H1 (cell line): ENCODE data around the gene LSR. TPM values are rescaled to one million over a fixed set of nuclear protein-coding genes. Genes with fewer than 3 reads are reported as not detected.

Source experiments
- CBX5 ChIP-seq: fragments of 300-800, 300-1000 bp; sonication (generic); IDR thresholded peaks from 2 replicates; pipeline ENCODE4 v1.7.1; 2016; ENCODE audit warnings: antibody characterized with exemption, low read length, low read depth
- HDAC2 ChIP-seq, 2 experiments: fragments of 300-600 bp in 1 of 2; sonication (generic) in 1 of 2; IDR thresholded peaks; 2 replicates each; pipeline ENCODE4 v1.6.1; 2011 to 2012; ENCODE audit warnings: low read depth in 2 of 2, low read length in 2 of 2, mild to moderate bottlenecking in 2 of 2, moderate library complexity in 2 of 2, borderline replicate concordance in 1 of 2, inconsistent platforms in 1 of 2
- NANOG ChIP-seq: IDR thresholded peaks from 2 replicates; pipeline ENCODE4 v1.6.1; 2011; ENCODE audit warnings: low read length, low read depth, mild to moderate bottlenecking, inconsistent platforms; ENCODE audit not compliant: insufficient read depth, poor library complexity, severe bottlenecking
- polyA plus RNA-seq, 7 experiments: library from polyadenylated mRNA; depleted of rRNA in 3 of 7; stranded (reverse) in 5 of 7; unstranded in 2 of 7; fragments of >200 nt in 5 of 7; fragments of 200-250 nt in 2 of 7; gene quantifications; 1 replicate in 5 of 7; 2 replicates in 1 of 7; 4 replicates in 1 of 7; pipeline versions ENCODE4 v1.2.1 to v1.2.3, GENCODE V29; 2011 to 2013; ENCODE audit warnings: missing spikeins in 2 of 7, mixed read lengths in 2 of 7
- total RNA-seq: library from RNA; stranded (reverse); fragmentation: NEBNext Ultra II Directional; extraction: Animal tissue kit (Norgen Biotek cat#: 25700); gene quantifications from 2 replicates; pipeline ENCODE4 v1.2.1, GENCODE V29; 2021
- TF ChIP-seq, protein P1 (sequence below): IDR thresholded peaks from 2 replicates; pipeline ENCODE4 v1.6.1; 2012; ENCODE audit warnings: inconsistent platforms

LSR gene
- total and polyA plus RNA-seq, 2 of the 8 experiments (the other 6 are each of a cell fraction or from before 2014, with no cell fraction given) = 159 to 186 TPM

DNA sequence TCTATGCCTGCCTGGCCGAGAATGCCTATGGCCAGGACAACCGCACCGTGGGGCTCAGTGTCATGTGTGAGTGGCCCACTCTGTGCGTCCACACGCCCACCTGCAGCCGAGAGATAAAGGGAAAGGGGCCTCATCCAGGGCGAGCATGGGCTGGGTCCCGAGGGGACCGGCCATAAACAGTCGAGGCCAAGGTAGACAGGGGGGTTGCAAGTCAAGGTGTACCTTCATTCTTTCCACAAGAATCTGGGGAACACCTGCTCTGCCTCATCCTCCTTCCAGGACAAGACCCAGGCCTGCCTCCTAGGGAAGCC is 51.5 kb downstream of the LSR start (continued):
- TF ChIP-seq NANOG (no peak), CBX5 (no peak), HDAC2 (IDR thresholded peaks at IDR 0.05; ENCODE audit: borderline replicate concordance in 1 of 2, low read depth in 2 of 2, low read length in 2 of 2) (no peak)
- TF ChIP-seq, protein P1, sequence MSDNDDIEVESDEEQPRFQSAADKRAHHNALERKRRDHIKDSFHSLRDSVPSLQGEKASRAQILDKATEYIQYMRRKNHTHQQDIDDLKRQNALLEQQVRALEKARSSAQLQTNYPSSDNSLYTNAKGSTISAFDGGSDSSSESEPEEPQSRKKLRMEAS = no peak
